HEK293T (cell line): Measurements from ENCODE around the gene ITFG1.

Experiments used
- ARNT ChIP-seq: fragments of 450-650 bp; IDR thresholded peaks from 2 replicates; pipeline ENCODE4 v1.6.1; 2017; ENCODE audit warnings: mild to moderate bottlenecking
- BHLHE40 ChIP-seq: fragments of 450-650 bp; IDR thresholded peaks from 2 replicates; pipeline ENCODE4 v1.6.1; 2016; ENCODE audit warnings: mild to moderate bottlenecking, moderate library complexity, borderline replicate concordance
- CTBP1 ChIP-seq: fragments of 450-650 bp; IDR thresholded peaks from 2 replicates; pipeline ENCODE4 v1.6.1; 2016; ENCODE audit warnings: borderline replicate concordance
- FOXA1 ChIP-seq: fragments of 450-650 bp; IDR thresholded peaks from 2 replicates; pipeline ENCODE4 v1.6.1; 2016; ENCODE audit warnings: mild to moderate bottlenecking
- FOXK2 ChIP-seq: fragments of 450-650 bp; IDR thresholded peaks from 2 replicates; pipeline ENCODE4 v1.6.1; 2016; ENCODE audit warnings: mild to moderate bottlenecking
- HDGF ChIP-seq: fragments of 450-650 bp; IDR thresholded peaks from 2 replicates; pipeline ENCODE4 v1.6.1; 2017; ENCODE audit warnings: antibody characterized with exemption, borderline replicate concordance
- L3MBTL2 ChIP-seq: fragments of 450-650 bp; conservative IDR thresholded peaks from 2 replicates; pipeline ENCODE4 v1.6.1; 2016; ENCODE audit warnings: mild to moderate bottlenecking
- NFRKB ChIP-seq: fragments of 450-650 bp; IDR thresholded peaks from 2 replicates; pipeline ENCODE4 v1.6.1; 2016; ENCODE audit warnings: mild to moderate bottlenecking, moderate library complexity
- SUZ12 ChIP-seq: fragments of 450-650 bp; IDR thresholded peaks from 2 replicates; pipeline ENCODE4 v1.6.1; 2016; ENCODE audit warnings: mild to moderate bottlenecking
- ZNF384 ChIP-seq: fragments of 450-650 bp; IDR thresholded peaks from 2 replicates; pipeline ENCODE4 v1.6.1; 2016

- TF ChIP-seq ARNT (no peak), ZNF384 (no peak), FOXA1 (no peak), FOXK2 (no peak), CTBP1 (no peak), HDGF (no peak), L3MBTL2 (no peak), BHLHE40 (no peak), SUZ12 (no peak), NFRKB (no peak)
These were observed 197.9 kb downstream of the ITFG1 start for GRCh38 chr16:47262938-47263337.
